Karpas-422 (cell line): ENCODE data around the gene SLAMF9. TPM values are rescaled to one million over a fixed set of nuclear protein-coding genes. Genes with fewer than 3 reads are reported as not detected.

ENCODE experiments used
- DNase-seq: peaks from one replicate; pipeline ENCODE4 v3.0.0-alpha.2; 2015
- H2AFZ ChIP-seq: fragments of 200-600 bp; sonication (generic); 2 replicates; pipeline ENCODE4 v1.6.1; 2014; ENCODE audit warnings: antibody characterized with exemption, low read length, mixed read lengths
- H3K27ac ChIP-seq: fragments of 200-600 bp; sonication (generic); 2 replicates; pipeline ENCODE4 v1.5.1; 2014; ENCODE audit warnings: mild to moderate bottlenecking, low read length, moderate library complexity
- H3K27me3 ChIP-seq: fragments of 200-600 bp; sonication (generic); 2 replicates; pipeline ENCODE4 v1.6.1; 2014; ENCODE audit warnings: low read length, mixed read lengths
- H3K36me3 ChIP-seq: fragments of 200-600 bp; sonication (generic); 2 replicates; pipeline ENCODE4 v1.6.1; 2014; ENCODE audit warnings: low read length, mixed read lengths; ENCODE audit not compliant: insufficient read depth
- H3K4me1 ChIP-seq: fragments of 200-600 bp; sonication (generic); 2 replicates; pipeline ENCODE4 v1.6.1; 2014; ENCODE audit warnings: mild to moderate bottlenecking, low read length, mixed read lengths
- H3K4me2 ChIP-seq: fragments of 200-600 bp; sonication (generic); 2 replicates; pipeline ENCODE4 v1.6.1; 2014; ENCODE audit warnings: low read length, low read depth, mild to moderate bottlenecking; ENCODE audit not compliant: poor library complexity, severe bottlenecking
- H3K4me3 ChIP-seq: fragments of 200-600 bp; sonication (generic); 2 replicates; pipeline ENCODE4 v1.5.1; 2014; ENCODE audit warnings: mild to moderate bottlenecking, antibody characterized with exemption, low read length, mixed read lengths
- H3K79me2 ChIP-seq: fragments of 200-600 bp; sonication (generic); 2 replicates; pipeline ENCODE4 v1.6.1; 2014; ENCODE audit warnings: mild to moderate bottlenecking, low read length, mixed read lengths
- H3K9ac ChIP-seq: fragments of 200-600 bp; sonication (generic); 2 replicates; pipeline ENCODE4 v1.6.0; 2014; ENCODE audit warnings: low read length
- H3K9me2 ChIP-seq: fragments of 200-600 bp; sonication (generic), shearing (Covaris generic); replicated peaks from 2 replicates; pipeline ENCODE4 v1.6.0; 2014; ENCODE audit warnings: mild to moderate bottlenecking, low read length, moderate library complexity; ENCODE audit not compliant: insufficient read depth
- H3K9me3 ChIP-seq: fragments of 300-700, 200-600 bp; sonication (generic); 2 replicates; pipeline ENCODE4 v1.6.1; 2014; ENCODE audit warnings: low read length, mixed read lengths
- H4K20me1 ChIP-seq: fragments of 200-600 bp; sonication (generic); 2 replicates; pipeline ENCODE4 v1.6.1; 2014; ENCODE audit warnings: mild to moderate bottlenecking, antibody characterized with exemption, low read length, low read depth; ENCODE audit not compliant: insufficient read depth
- total RNA-seq: library from RNA; depleted of rRNA; stranded (reverse); fragments of >200 nt; shearing (Covaris generic); gene quantifications from 2 replicates; pipeline ENCODE4 v1.2.3, GENCODE V29; 2014; ENCODE audit warnings: low replicate concordance

SLAMF9 gene
- total RNA-seq, 1 experiment from 2014 or later = not detected

- Histone ChIP-seq H4K20me1 (no peaks in the 10 kb centered on the region), H3K79me2 (no peaks in the 10 kb centered on the region), H3K36me3 (no peaks in the 10 kb centered on the region), H3K27me3 (no peaks in the 10 kb centered on the region), H2AFZ (no peak overlapping the region), H3K27ac (no peak overlapping the region), H3K9me2 (no peaks in the 10 kb centered on the region), H3K4me1 (no peaks in the 10 kb centered on the region), H3K9ac (no peak overlapping the region), H3K4me3 (no peak overlapping the region), H3K9me3 (no peaks in the 10 kb centered on the region), H3K4me2 (no peak overlapping the region)
- DNase-seq = no peak
Measured at GRCh38 chr1:159972443-159973205, 18.6 kb upstream of the SLAMF9 start.

- Histone ChIP-seq H2AFZ (no peak overlapping the region), H3K9me3 (no peaks in the 10 kb centered on the region), H3K27ac (no peak overlapping the region), H3K4me2 (no peak overlapping the region), H3K79me2 (no peaks in the 10 kb centered on the region), H3K27me3 (no peaks in the 10 kb centered on the region), H3K4me1 (no peaks in the 10 kb centered on the region), H3K4me3 (no peak overlapping the region), H3K9ac (no peak overlapping the region), H3K36me3 (no peaks in the 10 kb centered on the region), H3K9me2 (no peaks in the 10 kb centered on the region), H4K20me1 (no peaks in the 10 kb centered on the region)
- DNase-seq = no peak
Measured at GRCh38 chr1:159970932-159971342, 16.9 kb upstream of the SLAMF9 start.

GRCh38 chr1:159968901-159969300, 14.9 kb upstream of the SLAMF9 start:
- DNase-seq = no peak
- no peaks in the 10 kb centered on the region for H3K9me2 ChIP-seq
- H3K9me3 ChIP-seq = no peaks in the 10 kb centered on the region
- no peaks in the 10 kb centered on the region for H3K4me1 ChIP-seq
- no peak overlapping the region for H2AFZ ChIP-seq
- no peak overlapping the region for H3K4me2 ChIP-seq
- no peak overlapping the region for H3K27ac ChIP-seq
- no peaks in the 10 kb centered on the region for H3K36me3 ChIP-seq
- H3K4me3 ChIP-seq = no peak overlapping the region
- H3K27me3 ChIP-seq = no peaks in the 10 kb centered on the region
- no peaks in the 10 kb centered on the region for H3K79me2 ChIP-seq
- H4K20me1 ChIP-seq = no peaks in the 10 kb centered on the region
- no peak overlapping the region for H3K9ac ChIP-seq

GRCh38 chr1:159965263-159965662, 11.2 kb upstream of the SLAMF9 start:
- H2AFZ ChIP-seq = no peak overlapping the region
- no peak overlapping the region for H3K9ac ChIP-seq
- H3K27me3 ChIP-seq = 0 out of 2 replicates have a peak, but pooled peaks cover 5% of the 10 kb centered on the region
- no peaks in the 10 kb centered on the region for H3K4me1 ChIP-seq
- no peaks in the 10 kb centered on the region for H3K9me3 ChIP-seq
- no peak overlapping the region for H3K4me2 ChIP-seq
- H4K20me1 ChIP-seq = no peaks in the 10 kb centered on the region
- no peaks in the 10 kb centered on the region for H3K79me2 ChIP-seq
- no peaks in the 10 kb centered on the region for H3K36me3 ChIP-seq
- no peak overlapping the region for H3K4me3 ChIP-seq
- H3K27ac ChIP-seq = no peak overlapping the region
- DNase-seq = no peak
- H3K9me2 ChIP-seq = no peaks in the 10 kb centered on the region

- Histone ChIP-seq H3K27ac (no peak overlapping the region), H3K79me2 (no peaks in the 10 kb centered on the region), H3K27me3 (0 out of 2 replicates have a peak, but pooled peaks cover 5% of the 10 kb centered on the region), H3K4me1 (no peaks in the 10 kb centered on the region), H3K9ac (no peak overlapping the region), H3K4me3 (no peak overlapping the region), H2AFZ (no peak overlapping the region), H3K9me3 (no peaks in the 10 kb centered on the region), H3K4me2 (no peak overlapping the region), H3K36me3 (no peaks in the 10 kb centered on the region), H3K9me2 (no peaks in the 10 kb centered on the region), H4K20me1 (no peaks in the 10 kb centered on the region)
- no peak for DNase-seq
Measured at GRCh38 chr1:159964144-159964543, 10.1 kb upstream of the SLAMF9 start.

- H3K9me2 ChIP-seq = no peaks in the 10 kb centered on the region
- H3K4me1 ChIP-seq = no peaks in the 10 kb centered on the region
- DNase-seq = no peak
- no peak overlapping the region for H3K9ac ChIP-seq
- H3K36me3 ChIP-seq = no peaks in the 10 kb centered on the region
- no peak overlapping the region for H3K4me2 ChIP-seq
- H3K4me3 ChIP-seq = no peak overlapping the region
- H3K9me3 ChIP-seq = no peaks in the 10 kb centered on the region
- H3K27me3 ChIP-seq = 0 out of 2 replicates have a peak, but pooled peaks cover 5% of the 10 kb centered on the region
- no peaks in the 10 kb centered on the region for H3K79me2 ChIP-seq
- no peak overlapping the region for H2AFZ ChIP-seq
- H3K27ac ChIP-seq = no peak overlapping the region
- H4K20me1 ChIP-seq = no peaks in the 10 kb centered on the region
Measured at GRCh38 chr1:159962176-159962575, 8.1 kb upstream of the SLAMF9 start.

GRCh38 chr1:159961636-159962035, 7.6 kb upstream of the SLAMF9 start:
- Histone ChIP-seq H2AFZ (no peak overlapping the region), H3K4me3 (no peak overlapping the region), H3K27ac (no peak overlapping the region), H3K27me3 (0 out of 2 replicates have a peak, but pooled peaks cover 5% of the 10 kb centered on the region), H4K20me1 (no peaks in the 10 kb centered on the region), H3K4me1 (no peaks in the 10 kb centered on the region), H3K36me3 (no peaks in the 10 kb centered on the region), H3K9ac (no peak overlapping the region), H3K9me3 (no peaks in the 10 kb centered on the region), H3K4me2 (no peak overlapping the region), H3K79me2 (no peaks in the 10 kb centered on the region), H3K9me2 (no peaks in the 10 kb centered on the region)
- no peak for DNase-seq

- no peak overlapping the region for H3K4me2 ChIP-seq
- no peaks in the 10 kb centered on the region for H3K9me2 ChIP-seq
- H3K9ac ChIP-seq = no peak overlapping the region
- no peak overlapping the region for H2AFZ ChIP-seq
- no peak overlapping the region for H3K27ac ChIP-seq
- H3K4me1 ChIP-seq = no peaks in the 10 kb centered on the region
- H3K79me2 ChIP-seq = no peaks in the 10 kb centered on the region
- no peaks in the 10 kb centered on the region for H3K9me3 ChIP-seq
- no peak overlapping the region for H3K4me3 ChIP-seq
- no peaks in the 10 kb centered on the region for H4K20me1 ChIP-seq
- no peaks in the 10 kb centered on the region for H3K36me3 ChIP-seq
- DNase-seq = no peak
- H3K27me3 ChIP-seq = 0 out of 2 replicates have a peak, but pooled peaks cover 5% of the 10 kb centered on the region
Measured at GRCh38 chr1:159960721-159961381, 6.8 kb upstream of the SLAMF9 start.
